GM18517 (cell line): ENCODE results near the gene SORCS2.

ENCODE experiments used
- ATAC-seq: cut with Tn5 transposase; IDR thresholded peaks from one replicate; pipeline ENCODE4 v1.9.1; 2021; ENCODE audit warnings: mild to moderate bottlenecking, moderate library complexity; ENCODE audit not compliant: unreplicated experiment

Gene SORCS2

DNA sequence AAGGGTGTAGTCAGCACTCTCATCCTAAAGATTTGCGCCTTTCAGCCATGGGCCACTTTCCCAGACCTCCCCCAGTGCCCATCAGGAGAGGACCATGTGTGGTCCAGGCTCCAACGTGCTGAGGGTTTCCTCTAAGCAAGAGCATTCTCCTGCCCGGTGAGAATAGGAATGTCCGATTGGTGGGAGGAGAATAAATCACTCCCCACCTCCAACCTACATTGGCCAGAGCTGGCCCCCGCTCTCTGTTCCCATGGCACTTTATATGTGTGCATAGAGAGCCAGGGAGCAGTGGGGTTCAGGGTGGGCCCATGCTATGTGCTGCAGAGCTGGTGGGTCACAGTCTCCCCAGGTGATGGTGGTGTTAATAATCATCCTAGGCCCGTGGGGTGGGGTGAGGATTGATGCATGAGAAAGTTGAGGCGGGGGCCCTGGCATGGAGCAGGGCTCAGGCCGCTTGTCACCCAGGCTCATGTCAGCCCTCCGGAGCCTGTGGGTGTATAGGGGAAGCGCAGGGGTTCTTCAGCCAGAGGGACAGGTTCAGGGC is 6.8 kb upstream of the SORCS2 start:
- no peak for ATAC-seq

DNA sequence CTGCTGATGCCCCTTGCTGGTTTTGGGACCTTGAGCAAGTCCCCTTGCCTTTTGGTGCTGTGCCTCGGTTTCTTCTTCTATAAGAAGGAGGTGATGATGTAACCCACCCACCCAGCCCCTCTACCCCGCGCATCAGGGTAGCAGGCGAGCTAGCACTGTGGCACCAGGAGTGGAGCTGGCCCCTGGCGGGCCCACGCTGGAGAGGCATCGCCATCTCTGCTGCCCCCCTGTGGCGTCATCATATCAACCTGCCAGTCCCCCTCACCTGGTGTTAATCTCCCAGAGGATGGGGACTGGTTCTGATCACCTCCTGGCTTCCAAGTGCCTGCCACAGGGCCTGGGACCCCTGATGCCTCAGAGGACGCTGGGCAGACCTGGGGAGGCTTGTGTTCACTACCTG is 6.3 kb upstream of the SORCS2 start:
- no peak for ATAC-seq

DNA sequence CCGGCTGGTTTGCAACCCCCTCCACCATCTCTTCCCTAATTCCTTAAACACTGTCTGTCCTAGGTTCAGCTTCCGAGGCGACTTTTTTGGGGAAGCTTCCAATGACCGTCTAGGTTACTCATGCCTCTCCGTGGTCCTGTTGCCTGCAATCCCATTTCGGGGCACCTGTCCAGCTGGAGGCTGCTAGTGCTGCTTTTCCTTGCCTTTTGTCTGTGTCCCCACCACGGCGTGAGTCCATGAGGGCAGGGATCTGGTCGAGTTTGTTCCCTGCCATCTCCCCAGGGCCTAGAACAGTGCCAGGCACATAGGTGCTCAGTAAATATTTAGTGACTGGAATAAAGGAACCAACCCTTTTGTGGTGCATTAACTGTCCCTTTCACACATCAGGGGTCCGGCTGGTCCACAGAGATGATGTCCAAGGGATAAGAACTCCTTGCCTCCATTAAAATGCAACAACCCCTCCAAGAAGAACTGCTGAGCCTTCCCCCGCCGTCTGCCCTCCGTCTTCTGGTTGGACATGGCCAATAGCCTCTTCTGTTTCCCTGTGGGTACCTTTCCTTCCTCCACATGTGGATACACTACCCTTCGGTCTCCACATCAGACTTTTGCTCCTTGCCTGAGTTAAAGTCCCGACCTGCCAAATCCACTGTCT is 5.7 kb upstream of the SORCS2 start:
- ATAC-seq: no peak

DNA sequence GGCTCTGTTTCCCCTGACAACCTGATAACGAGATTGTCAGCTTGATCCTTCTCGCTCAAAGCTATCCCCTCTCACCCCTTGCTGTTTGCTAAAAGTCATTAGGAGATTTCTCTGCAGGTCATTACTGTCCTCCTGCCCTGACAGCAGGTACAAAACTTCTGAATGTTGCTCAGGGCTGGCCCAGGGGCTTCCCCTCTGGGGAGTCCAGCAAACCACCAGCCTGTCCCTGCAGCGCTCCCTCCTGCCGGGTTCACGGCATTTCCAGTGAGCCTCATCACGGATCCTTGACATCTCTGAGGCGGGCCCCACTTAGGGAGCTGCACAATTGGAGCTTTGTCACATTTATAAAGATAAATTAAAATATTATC is 5.2 kb upstream of the SORCS2 start:
- no peak for ATAC-seq

DNA sequence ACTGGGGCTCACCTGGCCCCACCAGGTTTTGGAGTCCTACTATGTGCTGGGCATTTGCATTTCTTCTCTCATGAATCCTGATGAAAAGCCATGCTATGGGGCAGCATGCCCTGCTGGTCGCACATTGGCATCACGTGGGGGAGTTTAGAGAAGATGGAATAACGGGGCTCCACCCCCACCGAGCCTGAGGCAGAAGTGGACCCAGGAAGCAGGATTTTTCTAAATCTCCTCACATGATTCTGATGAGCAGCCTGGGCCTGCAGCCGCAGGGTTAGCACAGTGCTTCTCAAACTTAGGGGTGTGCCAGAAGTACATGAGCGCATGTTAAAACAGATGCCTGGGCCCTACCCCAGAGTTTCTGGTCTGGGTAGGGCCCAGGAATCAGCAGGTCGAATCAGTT is 4.6 kb upstream of the SORCS2 start:
- no peak for ATAC-seq

DNA sequence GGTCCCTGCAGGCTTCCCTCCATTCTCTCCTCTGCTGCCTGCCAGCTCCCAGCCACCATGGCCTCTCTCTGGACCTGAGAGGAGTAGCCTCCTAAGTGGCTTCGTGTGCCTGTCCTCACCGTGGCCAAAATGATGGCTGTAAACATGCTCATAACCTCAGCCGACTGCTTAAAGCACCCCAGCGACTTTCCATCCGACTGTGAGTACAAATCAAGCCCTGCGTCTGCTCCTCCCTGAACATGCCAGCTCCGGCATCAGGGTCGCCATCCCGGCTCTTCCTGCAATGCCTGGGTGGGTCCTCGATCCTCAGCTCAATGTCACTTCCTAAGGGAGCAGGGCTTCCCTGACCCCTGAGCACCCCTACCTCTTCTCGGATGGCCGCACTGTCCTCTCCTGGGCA is 3.3 kb upstream of the SORCS2 start:
- ATAC-seq: no peak

DNA sequence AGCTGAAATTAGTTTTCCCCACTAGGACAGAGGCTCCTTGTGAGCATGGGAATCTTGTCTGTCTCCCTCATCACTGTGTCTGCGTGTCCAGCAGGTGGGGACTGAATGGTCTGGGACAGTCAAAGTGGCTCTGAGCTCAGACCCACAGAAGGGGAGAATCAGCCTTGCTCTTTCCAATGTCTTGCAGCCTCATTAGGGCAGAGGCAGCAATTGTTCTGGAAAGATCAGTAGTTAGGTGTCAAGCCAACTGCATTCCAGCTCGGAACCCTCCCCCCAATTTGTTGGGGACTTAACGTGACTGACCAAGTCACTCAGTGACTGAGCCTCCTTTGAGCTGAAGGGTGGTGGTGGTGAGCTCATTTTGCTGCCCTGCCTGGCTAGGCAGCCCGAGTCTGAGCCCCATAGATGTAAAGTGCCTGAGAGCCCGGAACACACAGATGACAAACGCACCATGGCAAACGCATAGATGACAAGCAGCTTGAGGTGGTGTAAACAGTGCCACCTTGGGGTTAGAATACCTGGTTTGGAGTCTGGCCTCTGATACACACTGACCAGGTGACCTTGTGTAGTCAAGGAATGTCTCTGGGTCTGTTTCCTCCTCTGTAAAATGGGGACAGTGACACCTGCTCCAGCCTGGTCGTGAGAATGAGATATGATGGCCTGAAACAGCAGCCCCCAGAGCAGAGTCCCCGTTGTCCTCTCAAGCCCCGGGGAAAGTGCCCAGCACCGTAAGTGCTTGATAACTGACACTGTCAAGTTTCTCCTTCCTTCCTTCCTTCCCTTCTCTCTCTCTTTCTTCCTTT is 2.7 kb upstream of the SORCS2 start:
- no peak for ATAC-seq

DNA sequence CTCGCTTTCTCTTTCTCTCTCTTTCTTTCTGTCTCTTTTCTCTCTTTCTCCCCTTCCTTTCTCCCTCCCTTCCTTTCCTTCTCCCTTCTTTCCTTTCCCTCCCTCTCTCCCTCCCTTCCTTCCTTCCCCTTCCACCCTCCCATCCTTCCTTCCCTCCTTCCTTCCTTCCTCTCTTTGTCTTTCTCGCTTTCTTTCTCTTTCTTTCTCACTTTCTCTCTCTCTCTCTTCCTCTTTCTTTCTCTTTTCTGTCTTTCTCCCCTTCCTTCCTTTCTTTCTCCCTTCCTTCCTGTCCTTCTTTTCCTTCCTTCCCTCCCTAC is 2.1 kb upstream of the SORCS2 start:
- no peak for ATAC-seq

DNA sequence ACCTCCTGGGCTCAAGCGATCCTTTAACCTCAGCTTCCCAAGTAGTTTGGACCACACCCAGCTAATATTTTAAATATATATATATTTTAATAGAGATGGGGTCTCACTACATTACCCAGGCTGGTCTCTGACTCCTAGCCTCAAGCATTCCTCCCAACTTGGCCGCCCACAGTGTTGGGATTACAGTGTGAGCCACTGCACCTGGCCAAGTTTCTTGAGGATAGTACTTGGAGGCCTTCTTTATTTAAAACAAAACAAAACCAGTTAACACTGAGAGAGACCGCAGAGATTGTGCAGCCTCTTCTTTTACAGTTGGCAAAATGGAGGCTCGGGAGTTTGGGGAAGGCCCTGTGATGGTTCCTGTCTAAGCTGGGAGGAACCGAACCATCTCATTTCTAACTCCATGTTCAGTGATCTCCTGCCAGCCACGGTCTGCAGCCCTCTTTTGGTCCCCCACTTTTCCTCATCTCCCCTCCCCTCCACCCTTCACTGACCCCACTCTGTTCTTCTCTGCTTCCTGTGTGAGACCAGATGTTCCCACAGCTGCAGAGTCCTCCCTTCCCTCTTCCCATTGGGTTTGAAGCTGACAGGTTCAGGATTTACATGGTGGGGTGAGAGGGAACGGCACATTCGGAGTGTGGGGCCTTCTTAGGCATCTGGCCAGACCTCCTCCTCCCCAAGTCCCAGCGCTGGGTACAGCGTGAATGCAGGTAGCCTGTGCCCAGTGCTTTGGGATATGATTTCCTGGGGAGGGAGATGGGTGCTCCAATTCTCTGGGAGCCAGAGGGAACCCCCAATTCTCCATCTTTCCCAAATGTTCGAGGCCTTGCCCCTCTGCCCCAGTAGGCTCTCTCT is 1.4 kb upstream of the SORCS2 start:
- no peak for ATAC-seq

DNA sequence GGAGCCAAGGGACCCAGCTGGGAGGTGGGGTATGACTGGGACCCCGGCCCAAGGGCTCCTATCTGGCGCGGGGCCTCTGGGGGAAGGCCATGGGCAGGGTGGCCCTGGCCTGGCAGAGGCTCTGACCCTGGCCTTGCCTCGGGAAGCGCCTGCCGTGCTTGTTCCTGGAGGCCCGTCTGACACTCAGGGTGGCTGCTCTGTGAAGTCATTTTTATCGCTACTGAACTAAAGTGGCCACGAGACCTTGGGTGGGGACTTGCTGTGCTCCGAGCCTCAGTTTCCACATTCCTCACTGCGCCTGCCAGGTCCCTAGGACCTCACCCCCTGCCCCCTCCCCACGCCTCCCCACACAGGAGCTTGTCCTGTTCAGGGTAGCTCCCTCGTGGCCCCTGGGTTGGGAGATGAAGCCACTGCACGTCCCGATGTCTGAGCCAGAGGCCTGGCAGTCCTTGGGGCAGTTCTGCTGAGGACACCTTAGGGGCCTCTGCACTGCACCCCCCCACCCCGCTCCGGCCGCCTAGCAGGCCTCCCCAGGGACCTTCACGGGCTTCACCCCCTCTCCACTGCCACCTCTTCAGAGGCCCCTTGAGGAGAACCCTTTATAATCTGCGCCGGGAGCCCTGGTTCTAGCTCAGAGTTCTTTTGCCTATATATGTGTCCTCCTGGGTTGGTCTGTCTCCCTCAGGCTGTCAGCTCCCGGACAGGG is 639 bp upstream of the SORCS2 start:
- ATAC-seq: no peak

DNA sequence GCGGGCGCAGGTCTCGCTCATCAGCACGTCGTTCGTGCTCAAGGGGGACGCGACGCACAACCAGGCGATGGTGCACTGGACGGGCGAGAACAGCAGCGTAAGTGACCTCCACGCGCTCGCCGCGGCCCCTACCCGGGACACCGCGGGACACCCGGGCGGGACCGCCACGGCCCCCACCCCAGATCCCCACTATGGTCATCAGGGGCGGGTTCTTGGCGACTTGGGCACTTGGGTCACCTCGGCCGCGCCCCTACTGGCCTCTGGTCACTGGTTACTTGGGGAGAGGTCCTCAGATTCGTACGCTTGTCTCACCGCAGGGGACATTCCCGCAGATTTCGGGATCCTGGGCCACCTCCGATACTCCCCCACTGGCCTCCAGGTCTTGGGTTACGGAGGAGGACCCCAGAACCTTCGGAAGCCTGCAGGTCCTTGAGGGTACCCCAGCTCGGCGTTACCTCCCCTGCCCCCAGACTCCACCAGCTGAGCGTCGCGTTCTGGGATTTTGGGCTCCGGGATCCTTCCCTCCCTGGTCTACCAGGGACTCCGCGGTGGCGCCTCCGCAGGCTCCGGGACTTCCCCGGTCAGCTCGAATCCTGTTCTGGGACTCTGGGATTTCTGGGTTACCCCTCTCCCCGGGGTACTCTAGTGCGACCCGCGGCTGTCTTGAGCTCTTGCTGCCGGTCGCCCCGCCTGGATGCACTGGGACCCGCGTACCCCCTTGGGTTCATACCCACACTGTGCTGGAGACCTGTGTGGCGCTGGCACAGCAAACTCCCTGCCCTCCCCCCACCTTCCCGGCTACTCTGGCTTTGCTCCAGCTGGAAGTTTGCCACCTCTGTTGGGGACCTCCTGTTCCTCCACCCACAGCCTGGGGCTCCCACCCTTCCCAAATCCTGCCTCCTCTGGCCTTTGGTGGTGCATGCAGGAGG is 956 bp downstream of the SORCS2 start:
- ATAC-seq: no peak

DNA sequence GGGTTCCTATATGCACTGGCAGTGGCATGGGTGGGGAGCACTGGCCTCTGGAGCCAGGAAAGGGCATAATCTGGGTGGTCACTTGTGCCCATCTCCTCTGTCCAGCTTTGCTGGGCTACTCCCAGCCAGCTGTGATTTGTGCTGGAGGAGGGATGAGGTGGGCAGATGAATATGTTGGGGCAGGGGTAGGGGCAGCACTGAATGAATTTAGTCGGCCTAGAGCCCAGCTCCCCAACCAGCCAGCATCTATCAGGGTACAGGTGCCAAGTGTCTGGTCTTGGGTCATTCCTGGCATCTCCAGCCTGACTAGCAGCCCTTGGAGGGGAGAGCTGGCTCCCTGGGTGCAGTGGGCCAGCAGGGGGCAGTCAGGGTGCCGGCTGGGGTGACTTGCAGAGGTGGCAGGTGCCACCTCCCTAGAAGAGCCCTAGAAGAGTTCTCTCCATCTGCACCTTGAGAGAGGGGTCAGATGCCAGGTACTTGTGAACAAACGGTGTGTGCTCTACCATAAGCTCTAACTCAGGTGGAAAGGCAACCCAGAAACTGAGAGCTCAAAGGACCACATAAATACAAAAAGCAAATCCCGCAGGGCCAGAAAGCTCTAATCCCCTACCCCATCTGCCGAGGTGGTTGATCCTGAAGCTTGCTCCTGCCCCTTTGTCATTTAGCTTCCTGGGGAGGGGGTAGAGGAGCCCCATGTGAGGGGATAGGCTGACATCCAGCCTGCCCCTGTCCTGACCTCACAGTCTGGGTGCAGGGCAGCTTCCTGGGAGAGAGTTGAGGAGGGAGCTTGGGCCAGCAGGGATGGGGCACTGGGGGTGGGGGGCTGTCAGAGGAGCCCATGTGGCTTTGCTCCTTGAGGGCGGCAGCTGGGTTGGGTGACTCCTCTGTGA is 2.2 kb downstream of the SORCS2 start:
- ATAC-seq: no peak

DNA sequence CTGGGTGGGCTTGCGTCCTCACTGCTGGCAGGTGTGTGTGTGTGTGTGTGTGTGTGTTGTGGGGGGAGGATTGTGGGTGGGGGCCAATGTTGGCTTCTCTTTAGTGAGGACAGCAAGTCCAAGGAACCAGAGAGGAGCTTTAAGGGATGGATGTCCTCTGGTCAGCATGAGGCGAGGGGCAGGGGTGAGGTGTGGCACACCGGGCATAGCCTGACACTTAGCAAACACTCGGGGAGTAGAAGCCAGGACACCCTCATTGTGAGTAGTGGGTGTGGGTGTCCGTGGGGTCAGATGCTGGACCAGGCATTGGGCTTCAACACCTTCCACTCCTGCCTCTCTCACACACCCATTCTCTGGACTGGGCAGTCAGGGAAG is 2.8 kb downstream of the SORCS2 start:
- no peak for ATAC-seq

DNA sequence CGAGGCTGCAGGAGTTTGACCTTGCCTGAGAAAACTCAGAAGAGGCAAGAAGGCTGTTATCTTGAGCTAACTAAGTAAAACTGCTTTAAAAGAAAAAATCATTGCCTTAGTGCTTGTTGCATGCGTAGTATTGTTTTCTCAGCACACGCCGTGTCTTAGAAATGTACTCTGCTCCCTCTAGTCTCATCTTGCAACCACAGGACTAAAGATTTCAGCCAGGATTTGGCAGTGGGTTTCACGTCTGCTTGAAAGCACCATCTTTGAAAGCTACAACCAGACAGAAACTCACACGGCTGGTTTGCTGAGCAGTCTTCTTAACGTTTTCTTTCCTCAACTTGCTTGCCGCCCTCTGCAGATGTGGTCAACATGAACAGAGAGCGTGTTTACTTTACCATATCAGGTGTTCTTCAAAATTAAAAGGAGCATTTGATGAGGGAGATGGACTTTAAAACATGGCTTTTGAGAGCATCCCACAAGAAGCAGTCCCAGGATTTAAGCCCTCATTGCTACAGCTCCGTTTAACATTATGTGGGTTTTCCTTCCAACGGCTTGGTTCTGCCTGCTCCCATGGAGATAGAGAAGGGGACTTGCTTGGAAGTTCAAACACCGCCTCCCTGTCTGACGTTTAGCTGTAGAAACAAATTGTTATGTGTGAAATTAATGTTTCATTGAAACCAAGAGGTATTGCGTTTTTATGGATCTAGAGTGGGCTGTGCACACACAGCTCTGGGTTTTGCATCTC is 3.4 kb downstream of the SORCS2 start:
- no peak for ATAC-seq

DNA sequence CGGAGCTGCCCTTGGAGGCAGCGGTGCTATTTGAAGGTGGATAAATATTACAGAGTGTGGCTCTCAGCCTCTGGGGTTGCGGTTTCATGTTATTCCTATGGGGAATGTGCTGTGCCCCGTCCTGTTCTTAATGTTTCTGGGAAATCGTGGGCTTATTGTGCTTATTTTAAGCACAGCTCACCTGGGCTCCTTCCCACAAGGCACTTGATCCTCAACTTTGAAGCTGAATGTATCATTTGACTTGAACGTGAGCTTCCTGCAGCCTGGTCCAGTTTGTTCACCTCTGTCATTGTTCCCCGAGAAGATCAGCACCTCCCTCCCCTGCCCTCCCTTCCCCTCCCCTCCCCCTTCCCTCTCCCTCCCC is 3.9 kb downstream of the SORCS2 start:
- no peak for ATAC-seq

DNA sequence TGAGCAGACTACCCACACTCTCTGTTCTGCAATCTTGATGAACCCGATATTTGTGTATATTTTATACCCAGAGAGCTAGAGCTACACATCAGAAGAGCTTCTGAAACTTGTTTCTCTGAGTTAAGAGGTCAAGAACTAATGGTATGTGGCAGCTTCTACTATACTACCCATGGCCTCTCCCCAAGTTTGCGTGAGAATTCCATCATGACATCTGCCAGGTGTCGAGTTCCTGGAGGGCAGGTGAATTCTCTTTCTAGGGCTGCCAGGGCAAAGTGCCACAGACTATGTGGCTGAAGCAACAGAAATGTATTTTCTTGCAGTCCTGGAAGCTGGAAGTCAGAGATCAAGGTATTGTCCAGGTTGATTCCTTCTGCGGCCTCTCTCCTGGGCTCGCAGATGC is 4.4 kb downstream of the SORCS2 start:
- ATAC-seq: no peak

DNA sequence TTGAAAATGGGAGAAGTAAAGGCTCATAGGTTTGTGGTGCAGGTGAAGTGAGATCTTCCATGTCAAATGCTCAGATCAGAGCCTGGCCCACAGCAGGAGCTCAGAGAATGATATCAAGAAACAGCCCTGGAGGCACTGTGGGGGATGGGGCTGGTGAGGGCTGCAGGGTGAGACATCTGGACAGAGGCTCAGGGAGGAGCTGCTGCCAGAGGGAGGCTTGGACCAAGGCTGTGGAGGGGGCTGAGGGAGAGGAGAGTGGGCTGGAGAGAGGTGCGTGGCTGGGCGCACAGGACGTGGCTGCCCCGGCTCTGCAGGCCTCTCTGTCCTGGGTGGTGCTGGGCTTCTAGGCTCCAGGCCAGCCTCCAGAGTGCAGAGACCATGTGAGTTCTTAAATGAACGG is 5.6 kb downstream of the SORCS2 start:
- no peak for ATAC-seq

DNA sequence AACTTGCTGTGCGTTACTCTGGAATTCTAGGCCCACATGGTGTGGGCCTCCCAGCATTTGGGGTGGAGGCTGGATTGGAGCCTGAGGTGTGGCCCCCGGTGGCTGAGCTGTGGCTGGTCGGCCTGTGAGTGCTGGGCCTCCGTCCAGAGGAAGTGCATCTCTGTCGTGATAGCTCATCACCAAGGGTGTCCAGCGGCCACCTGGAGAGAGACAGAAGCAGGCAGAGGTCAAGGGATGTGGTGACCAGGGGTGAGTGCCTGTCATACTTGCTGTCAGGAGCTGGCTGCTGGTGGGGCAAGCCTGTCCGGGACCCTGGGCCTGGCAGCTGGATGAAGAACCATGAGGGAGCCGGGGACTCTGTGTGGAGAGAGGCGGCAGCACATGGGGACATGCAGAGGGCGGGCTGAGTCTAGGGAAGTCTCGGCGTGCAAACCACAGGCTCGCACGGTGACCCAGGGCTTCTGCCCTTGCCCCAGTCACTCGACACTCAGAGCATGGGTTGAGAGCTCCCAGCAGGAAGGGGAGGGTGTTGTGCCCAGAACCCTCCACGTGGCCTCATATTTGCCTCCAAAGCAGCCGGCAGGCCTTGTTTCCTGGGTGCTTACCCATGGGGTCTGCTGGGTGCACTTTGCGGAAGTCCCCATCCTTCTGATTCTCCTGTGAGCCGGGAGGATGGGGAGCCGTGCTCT is 6.2 kb downstream of the SORCS2 start:
- ATAC-seq: no peak
